Muscle of leg (tissue), 11 donors: ENCODE results near the gene PPEF2. TPM values are rescaled to one million over a fixed set of nuclear protein-coding genes. Genes with fewer than 3 reads are reported as not detected.

ENCODE experiments used
- DNase-seq: peaks from one replicate; pipeline ENCODE4 v3.0.0; 2013
- H3K27ac ChIP-seq: one replicate; pipeline ENCODE4 v1.5.1; 2013; ENCODE audit warnings: mild to moderate bottlenecking, low read length, control low read depth
- H3K27me3 ChIP-seq: one replicate; pipeline ENCODE4 v1.6.1; 2013; ENCODE audit warnings: low read length; ENCODE audit not compliant: control insufficient read depth, insufficient read depth
- H3K36me3 ChIP-seq: one replicate; pipeline ENCODE4 v1.6.1; 2013; ENCODE audit warnings: low read length; ENCODE audit not compliant: control insufficient read depth, insufficient read depth
- H3K4me1 ChIP-seq: one replicate; pipeline ENCODE4 v1.6.1; 2013; ENCODE audit warnings: low read length; ENCODE audit not compliant: control insufficient read depth, insufficient read depth
- H3K4me3 ChIP-seq: one replicate; pipeline ENCODE4 v1.5.1; 2013; ENCODE audit warnings: low read length, control low read depth
- H3K9me3 ChIP-seq: replicated peaks from 2 replicates; pipeline ENCODE4 v1.6.1; 2013; ENCODE audit warnings: low read depth, low read length; ENCODE audit not compliant: control insufficient read depth
- WGBS: methylation state at CpG from one replicate; pipeline ENCODE4 v1.1.5; 2013; ENCODE audit warnings: missing lambda C conversion rate; ENCODE audit not compliant: insufficient coverage; 5-methylcytosine and 5-hydroxymethylcytosine counted together
- polyA plus RNA-seq, 8 donors: library from polyadenylated mRNA; unstranded; fragments of 120-200 nt; gene quantifications; one replicate each; pipeline versions ENCODE4 v1.2.1 to v1.2.3, GENCODE V29; 2013; ENCODE audit warnings: inconsistent platforms in 1 of 8, low replicate concordance in 1 of 8; ENCODE audit not compliant: insufficient read length in 8 of 8, insufficient read depth in 1 of 8
- total RNA-seq: library from RNA; stranded (reverse); fragments of 120-200 nt; gene quantifications from one replicate; pipeline ENCODE4 v1.2.4, GENCODE V29; 2013

Gene PPEF2
- total and polyA plus RNA-seq, 9 donors: 0.04 to 0.43 (median 0.18) TPM; not detected in 4

- Histone ChIP-seq H3K27ac (no peak overlapping the region), H3K4me3 (no peak overlapping the region), H3K36me3 (no peaks in the 10 kb centered on the region), H3K27me3 (no peaks in the 10 kb centered on the region), H3K9me3 (no peaks in the 10 kb centered on the region), H3K4me1 (no peaks in the 10 kb centered on the region)
- DNase-seq: no peak
- WGBS: no CpG with 5 or more reads among the region's 8 CpGs
These were observed 60.4 kb downstream of the PPEF2 start for GRCh38 chr4:75841641-75842520.

GRCh38 chr4:75834772-75835154, 67.5 kb downstream of the PPEF2 start:
- no peak overlapping the region for H3K27ac ChIP-seq
- H3K36me3 ChIP-seq: no peaks in the 10 kb centered on the region
- no peaks in the 10 kb centered on the region for H3K27me3 ChIP-seq
- H3K4me3 ChIP-seq: no peak overlapping the region
- 80% methylated on average over 1 of the region's 2 CpGs for WGBS
- H3K9me3 ChIP-seq: no peaks in the 10 kb centered on the region
- no peaks in the 10 kb centered on the region for H3K4me1 ChIP-seq
- no peak for DNase-seq

DNA sequence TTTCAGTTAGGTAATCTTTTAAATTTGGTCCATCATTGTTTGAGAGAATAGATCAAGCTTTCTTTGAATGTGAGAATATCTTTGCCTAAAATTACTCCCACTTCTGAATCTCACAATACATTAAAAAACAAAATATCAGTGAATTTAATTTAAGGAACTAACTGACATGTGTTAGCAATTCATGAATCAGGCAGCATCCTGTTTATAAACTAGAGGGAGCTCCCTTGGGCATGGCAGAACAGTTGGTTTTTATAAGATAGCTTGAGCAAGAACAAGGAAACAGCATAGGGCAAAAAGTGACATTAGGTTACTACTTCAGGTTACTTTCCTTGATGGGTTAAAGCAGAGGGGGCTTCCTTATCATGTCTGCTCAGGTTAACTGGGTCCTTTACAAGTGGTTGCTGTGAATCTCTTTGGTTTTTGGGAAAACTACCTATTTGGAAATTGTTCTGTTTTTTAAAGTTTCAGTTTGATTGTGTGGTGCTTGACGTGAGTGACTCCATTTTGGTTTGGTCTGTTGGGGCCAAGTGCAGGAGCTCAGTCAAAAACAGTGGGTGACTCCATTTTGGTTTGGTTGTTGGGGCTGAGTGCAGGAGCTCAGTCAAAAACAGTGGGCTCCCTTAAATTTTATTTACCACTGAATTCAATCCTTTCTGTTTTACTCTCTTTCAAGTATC, 68.0 kb downstream of the PPEF2 start:
- Histone ChIP-seq H3K27ac (no peak overlapping the region), H3K4me3 (no peak overlapping the region), H3K27me3 (no peaks in the 10 kb centered on the region), H3K4me1 (no peaks in the 10 kb centered on the region), H3K9me3 (no peaks in the 10 kb centered on the region), H3K36me3 (no peaks in the 10 kb centered on the region)
- WGBS: no CpG with 5 or more reads among the region's 1 CpG
- no peak for DNase-seq

DNA sequence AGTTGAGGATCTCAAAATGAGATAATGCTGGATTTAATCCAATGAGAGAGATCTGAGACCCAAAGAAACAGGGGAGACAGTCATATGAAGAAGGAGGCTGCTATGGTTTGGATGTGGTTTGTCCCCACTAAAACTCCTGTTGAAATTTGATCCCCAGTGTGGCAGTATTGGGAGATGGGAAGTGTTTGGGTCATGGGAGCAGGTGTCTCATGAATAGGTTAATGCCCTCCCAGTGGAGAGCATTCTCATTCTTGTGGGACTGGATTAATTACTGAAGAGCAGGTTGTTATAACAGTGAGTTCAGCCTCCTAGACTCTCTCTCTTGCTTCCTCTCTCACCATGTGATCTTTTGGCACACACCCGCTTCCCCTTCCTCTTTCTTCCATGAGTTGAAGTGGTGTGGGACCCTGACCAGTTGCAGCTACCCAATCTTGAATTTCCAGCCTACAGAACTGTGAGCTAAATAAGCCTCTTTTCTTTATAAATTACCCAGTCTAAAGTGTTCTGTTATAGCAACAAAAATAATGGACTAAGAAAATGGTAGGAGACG, 70.3 kb downstream of the PPEF2 start:
- no CpG with 5 or more reads among the region's 2 CpGs for WGBS
- Histone ChIP-seq H3K4me3 (no peak overlapping the region), H3K9me3 (no peaks in the 10 kb centered on the region), H3K27ac (no peak overlapping the region), H3K27me3 (no peaks in the 10 kb centered on the region), H3K36me3 (no peaks in the 10 kb centered on the region), H3K4me1 (no peaks in the 10 kb centered on the region)
- peak; percentile 50 for DNase-seq

DNA sequence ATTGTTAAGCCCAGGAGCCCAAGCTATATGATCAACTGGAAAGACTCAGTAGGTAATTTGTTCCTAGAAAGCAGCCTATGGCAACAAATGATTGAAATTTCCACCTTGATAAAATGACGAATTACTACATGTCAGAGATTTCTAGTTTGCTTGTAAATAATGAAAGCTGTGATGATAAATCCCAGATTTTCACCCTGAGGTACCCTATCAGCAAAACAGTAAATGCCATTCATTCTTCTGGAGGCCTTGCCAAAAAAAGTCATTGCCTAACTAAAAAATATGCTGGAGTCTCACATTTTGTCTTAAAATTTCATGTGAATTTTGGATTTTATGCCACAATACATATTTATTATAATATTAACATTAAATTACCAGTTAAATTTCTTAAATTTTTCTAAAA, 71.3 kb downstream of the PPEF2 start:
- no CpG with 5 or more reads among the region's 1 CpG for WGBS
- Histone ChIP-seq H3K27ac (no peak overlapping the region), H3K9me3 (no peaks in the 10 kb centered on the region), H3K4me3 (no peak overlapping the region), H3K4me1 (no peaks in the 10 kb centered on the region), H3K36me3 (no peaks in the 10 kb centered on the region), H3K27me3 (no peaks in the 10 kb centered on the region)
- no peak for DNase-seq

DNA sequence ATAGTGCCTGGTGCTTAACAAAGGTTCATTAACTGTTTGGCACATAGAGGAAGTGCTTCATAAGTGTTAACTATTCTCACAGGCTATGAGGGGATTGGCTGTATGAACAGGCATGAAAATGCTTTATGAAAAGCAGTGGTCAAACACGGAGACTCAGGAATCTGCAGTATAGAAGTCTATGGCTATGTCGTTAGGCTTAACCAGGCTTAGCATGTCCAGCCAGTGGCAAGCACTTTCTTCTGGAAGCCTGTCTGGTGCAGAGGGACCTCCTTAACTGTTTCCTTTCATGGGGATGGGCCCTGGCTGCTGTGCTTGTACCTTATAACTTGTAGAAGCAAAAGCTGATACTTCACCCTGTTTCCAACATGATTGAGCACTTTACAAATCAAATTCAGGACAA, 78.4 kb downstream of the PPEF2 start:
- no peak overlapping the region for H3K27ac ChIP-seq
- H3K4me1 ChIP-seq: no peaks in the 10 kb centered on the region
- H3K36me3 ChIP-seq: no peaks in the 10 kb centered on the region
- no peaks in the 10 kb centered on the region for H3K27me3 ChIP-seq
- no peak overlapping the region for H3K4me3 ChIP-seq
- 17% methylated on average over 2 of the region's 2 CpGs for WGBS
- DNase-seq: no peak
- H3K9me3 ChIP-seq: no peaks in the 10 kb centered on the region

DNA sequence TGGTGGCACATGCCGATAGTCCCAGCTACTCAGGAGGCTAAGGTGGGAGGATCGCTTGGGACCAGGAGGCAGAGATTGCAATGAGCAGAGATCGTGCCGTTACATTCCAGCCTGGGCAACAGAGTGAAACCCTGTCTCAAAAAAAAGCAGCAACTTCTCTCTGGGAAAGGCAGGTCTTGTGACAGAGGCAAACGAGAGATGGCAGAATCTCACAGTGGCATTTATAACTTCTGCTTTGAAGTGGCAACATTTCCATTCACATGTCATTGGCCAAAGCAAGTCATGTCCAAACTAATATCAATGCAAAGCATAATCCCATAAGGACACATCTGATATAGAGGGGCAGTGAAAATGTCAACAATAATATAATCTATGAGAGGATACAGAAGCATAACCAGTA, 79.8 kb downstream of the PPEF2 start:
- Histone ChIP-seq H3K27me3 (no peaks in the 10 kb centered on the region), H3K4me1 (no peaks in the 10 kb centered on the region), H3K36me3 (peaks cover 3% of the 10 kb centered on the region), H3K4me3 (no peak overlapping the region), H3K9me3 (no peaks in the 10 kb centered on the region), H3K27ac (no peak overlapping the region)
- peak; percentile 39 for DNase-seq
- 87% methylated on average over 4 of the region's 5 CpGs for WGBS

GRCh38 chr4:75821966-75822365, 80.3 kb downstream of the PPEF2 start:
- Histone ChIP-seq H3K27me3 (no peaks in the 10 kb centered on the region), H3K36me3 (peaks cover 3% of the 10 kb centered on the region), H3K27ac (no peak overlapping the region), H3K4me1 (no peaks in the 10 kb centered on the region), H3K4me3 (no peak overlapping the region), H3K9me3 (no peaks in the 10 kb centered on the region)
- no peak for DNase-seq
- WGBS: 100% methylated on average over 1 of the region's 5 CpGs

DNA sequence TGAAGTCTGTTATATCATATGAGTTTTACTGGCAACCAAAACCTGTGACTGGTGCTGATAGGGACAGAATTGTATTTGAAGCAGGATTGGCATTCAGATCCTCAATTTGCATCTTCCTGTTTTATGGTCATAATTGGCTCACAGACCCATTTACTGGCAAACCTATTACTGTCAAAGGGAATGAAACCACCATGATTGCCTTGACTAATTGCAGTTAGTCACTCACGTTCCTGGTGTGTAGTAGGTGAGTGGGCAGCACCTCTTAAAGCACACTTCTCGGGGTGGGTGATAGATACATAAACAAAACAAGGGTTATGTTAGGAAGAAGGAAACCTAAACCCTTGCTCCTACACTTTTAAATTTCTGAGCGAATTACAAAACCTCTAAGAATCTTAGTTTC, 81.0 kb downstream of the PPEF2 start:
- H3K9me3 ChIP-seq: no peaks in the 10 kb centered on the region
- DNase-seq: no peak
- no CpG with 5 or more reads among the region's 3 CpGs for whole genome bisulfite sequencing

DNA sequence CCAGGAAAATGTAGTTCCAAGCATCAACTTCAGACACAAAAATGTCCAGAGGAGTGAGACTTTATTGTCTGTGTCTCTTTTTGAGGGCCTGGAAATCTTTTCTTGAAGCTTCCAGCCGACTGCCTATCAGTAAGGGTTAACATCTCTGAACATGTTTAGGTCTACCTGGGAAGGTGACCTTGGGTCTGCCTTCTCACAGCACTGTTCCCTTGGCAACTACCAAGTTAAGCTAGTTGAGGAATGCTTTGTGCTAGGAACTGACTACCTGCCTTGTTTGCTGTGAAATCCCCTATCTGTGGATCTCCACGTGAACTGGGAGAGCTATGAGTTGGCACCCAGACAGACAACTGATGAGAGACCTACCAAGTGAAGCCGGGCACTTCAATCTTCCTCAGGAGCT, 81.6 kb downstream of the PPEF2 start:
- Histone ChIP-seq H3K9me3 (no peaks in the 10 kb centered on the region), H3K4me3 (no peak overlapping the region), H3K27me3 (no peaks in the 10 kb centered on the region), H3K36me3 (peaks cover 3% of the 10 kb centered on the region), H3K27ac (no peak overlapping the region), H3K4me1 (no peaks in the 10 kb centered on the region)
- 89% methylated on average over 1 of the region's 3 CpGs for WGBS
- DNase-seq: no peak

More for the DNA sequence above, 81.0 kb downstream of the PPEF2 start:
- Histone ChIP-seq H3K4me1 (no peaks in the 10 kb centered on the region), H3K36me3 (peaks cover 3% of the 10 kb centered on the region), H3K4me3 (no peak overlapping the region), H3K27me3 (no peaks in the 10 kb centered on the region), H3K27ac (no peak overlapping the region)
